ENCODE data around the gene POGK. TPM values are rescaled to one million over a fixed set of nuclear protein-coding genes. Genes with fewer than 3 reads are reported as not detected.
A peak's percentile ranks its signal among the peaks of the same experiment; 100 is the strongest.

POGK gene
- 29.0 TPM for polyA plus RNA-seq (2013)

DNA sequence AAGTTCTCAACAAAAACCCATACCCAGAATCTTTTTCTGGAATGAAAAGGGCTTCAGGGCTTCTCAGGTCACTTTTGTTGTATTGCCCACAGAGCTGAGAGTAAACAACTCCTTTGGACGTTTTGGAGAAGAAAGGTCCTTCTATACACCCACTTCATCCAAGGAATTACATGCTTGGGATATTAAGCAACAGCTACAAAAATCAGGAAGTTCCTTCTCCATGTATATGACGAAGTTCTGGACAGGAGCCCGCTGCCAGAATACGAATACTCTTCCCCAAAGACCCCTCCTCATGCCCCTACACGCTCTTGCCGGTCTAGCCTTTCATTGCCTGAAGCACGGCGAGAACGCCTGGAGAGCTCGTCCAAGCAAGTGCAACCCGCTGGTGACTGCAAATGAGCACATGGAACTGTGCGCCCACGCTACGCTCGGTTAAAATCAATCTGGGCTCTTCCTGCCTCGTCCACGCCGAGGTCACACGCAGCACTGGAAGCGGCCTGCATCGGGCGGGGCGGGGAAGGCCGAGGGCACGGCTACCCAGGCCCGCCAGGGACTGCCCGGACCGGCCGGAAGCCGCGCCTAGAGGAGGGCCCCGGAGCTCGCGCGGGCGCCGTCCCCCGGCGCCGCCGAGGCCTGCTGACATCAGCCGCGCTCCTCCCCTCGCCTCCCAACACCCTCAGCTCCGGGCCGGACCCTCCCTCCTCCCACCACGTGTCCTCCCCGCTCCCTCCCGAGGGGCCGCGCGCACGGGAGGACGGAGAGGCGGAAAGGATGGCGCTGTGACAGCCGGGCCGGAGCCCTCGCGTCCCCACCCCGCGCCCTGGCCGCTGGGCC is at the start of gene POGK:
TSS of gene POGK (plus strand) at position 710 of the 834 bp plus-strand sequence. CDS start 1,482 bp downstream, outside the sequence.
- H3K27me3 ChIP-seq (replicated peaks in 2 of 5; ENCODE audit: control insufficient read depth in 4 of 5, insufficient read depth in 5 of 5, low read length in 4 of 5), result no peaks in the 10 kb centered on the region
- H3K27ac ChIP-seq (ENCODE audit: insufficient read depth in 1 of 2, low read depth in 1 of 2, low read length in 2 of 2, poor library complexity in 1 of 2, severe bottlenecking in 2 of 2), result peak within 1 kb of the TSS; percentile 6 to 73
- ChIA-PET CTCF (interaction anchor here (1.0 to 1.8 kb wide), 4 partner anchors 8 to 38 kb away, joined by 3 to 4 read pairs (median 4); partner anchors contain the start of gene TADA1), POLR2A (interaction anchor here (0.6 kb wide), 1 partner anchor 37 kb away, joined by 3 read pairs; the partner anchor contains the start of gene TADA1)
- DNase-seq, result peak; percentile 82 to 93 (median 91)
- no peaks in the 10 kb centered on the region for H3K9me3 ChIP-seq (ENCODE audit: control extremely low read depth in 1 of 5, control insufficient read depth in 4 of 5, insufficient read depth in 2 of 5, low read depth in 1 of 5, low read length in 4 of 5)
- peaks cover 9 to 29% (median 19%) of the 10 kb centered on the region in 4 experiments for H3K4me1 ChIP-seq (ENCODE audit: control extremely low read depth in 1 of 4, control insufficient read depth in 4 of 4, insufficient read depth in 4 of 4, low read length in 3 of 4)
- H3K36me3 ChIP-seq (ENCODE audit: control insufficient read depth in 4 of 4, insufficient read depth in 4 of 4, low read length in 3 of 4), result peaks cover 11 to 31% (median 23%) of the 10 kb centered on the region in 4 experiments
- H3K4me3 ChIP-seq (ENCODE audit: control insufficient read depth in 1 of 7, extremely low read depth in 1 of 7, insufficient read depth in 4 of 7, low read depth in 2 of 7, low read length in 6 of 7), result peak within 1 kb of the TSS; percentile 50 to 87 (median 73)
- 0% methylated on average over 42 of the region's 63 CpGs for WGBS (ENCODE audit: insufficient coverage)

GRCh38 chr1:166796620-166797236 is 42.5 kb upstream of the POGK start:
- Histone ChIP-seq H3K36me3 (ENCODE audit: control insufficient read depth in 4 of 4, insufficient read depth in 4 of 4, low read length in 3 of 4) (no peaks in the 10 kb centered on the region), H3K9me3 (ENCODE audit: control extremely low read depth in 1 of 5, control insufficient read depth in 4 of 5, insufficient read depth in 2 of 5, low read depth in 1 of 5, low read length in 4 of 5) (no peaks in the 10 kb centered on the region), H3K27me3 (replicated peaks in 2 of 5; ENCODE audit: control insufficient read depth in 4 of 5, insufficient read depth in 5 of 5, low read length in 4 of 5) (no peaks in the 10 kb centered on the region), H3K27ac (ENCODE audit: insufficient read depth in 1 of 2, low read depth in 1 of 2, low read length in 2 of 2, poor library complexity in 1 of 2, severe bottlenecking in 2 of 2) (no peak overlapping the region), H3K4me1 (ENCODE audit: control extremely low read depth in 1 of 4, control insufficient read depth in 4 of 4, insufficient read depth in 4 of 4, low read length in 3 of 4) (no peaks in the 10 kb centered on the region), H3K4me3 (ENCODE audit: control insufficient read depth in 1 of 7, extremely low read depth in 1 of 7, insufficient read depth in 4 of 7, low read depth in 2 of 7, low read length in 6 of 7) (no peak overlapping the region)
- CTCF ChIA-PET, result no interaction called here
- no peak for DNase-seq
- POLR2A ChIA-PET, result interaction anchor here (0.7 kb wide), 1 partner anchor 1317 kb away, joined by 4 read pairs; no protein-coding TSS in a partner anchor
- WGBS (ENCODE audit: insufficient coverage), result 97% methylated on average over 23 of the region's 23 CpGs

DNA sequence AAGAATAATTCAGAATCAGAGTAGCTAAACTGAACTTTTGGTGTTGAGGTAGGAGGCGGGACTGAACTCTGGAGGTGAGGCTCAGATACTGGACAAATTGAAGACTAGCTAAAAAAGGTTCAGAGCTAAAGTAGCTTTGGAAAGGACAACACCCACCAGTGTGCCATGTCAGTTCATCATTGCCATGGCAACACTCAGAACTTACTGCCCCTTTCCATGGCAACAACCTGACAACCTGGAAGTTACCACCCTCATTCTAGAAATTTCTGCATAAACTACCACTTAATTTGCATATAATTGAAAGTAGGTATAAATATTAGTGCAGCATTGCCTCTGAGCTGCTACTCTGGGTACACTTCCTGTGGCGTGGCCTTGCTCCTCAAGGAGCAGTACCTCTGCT is 30.3 kb upstream of the POGK start:
- no peak for DNase-seq
- Histone ChIP-seq H3K4me3 (ENCODE audit: control insufficient read depth in 1 of 7, extremely low read depth in 1 of 7, insufficient read depth in 4 of 7, low read depth in 2 of 7, low read length in 6 of 7) (no peak overlapping the region), H3K27me3 (replicated peaks in 2 of 5; ENCODE audit: control insufficient read depth in 4 of 5, insufficient read depth in 5 of 5, low read length in 4 of 5) (no peaks in the 10 kb centered on the region), H3K27ac (ENCODE audit: insufficient read depth in 1 of 2, low read depth in 1 of 2, low read length in 2 of 2, poor library complexity in 1 of 2, severe bottlenecking in 2 of 2) (no peak overlapping the region), H3K4me1 (ENCODE audit: control extremely low read depth in 1 of 4, control insufficient read depth in 4 of 4, insufficient read depth in 4 of 4, low read length in 3 of 4) (no peaks in the 10 kb centered on the region), H3K9me3 (ENCODE audit: control extremely low read depth in 1 of 5, control insufficient read depth in 4 of 5, insufficient read depth in 2 of 5, low read depth in 1 of 5, low read length in 4 of 5) (no peaks in the 10 kb centered on the region), H3K36me3 (ENCODE audit: control insufficient read depth in 4 of 4, insufficient read depth in 4 of 4, low read length in 3 of 4) (no peaks in the 10 kb centered on the region)
- 90% methylated on average over 2 of the region's 2 CpGs for WGBS (ENCODE audit: insufficient coverage)
- ChIA-PET CTCF (no interaction called here), POLR2A (no interaction called here)

DNA sequence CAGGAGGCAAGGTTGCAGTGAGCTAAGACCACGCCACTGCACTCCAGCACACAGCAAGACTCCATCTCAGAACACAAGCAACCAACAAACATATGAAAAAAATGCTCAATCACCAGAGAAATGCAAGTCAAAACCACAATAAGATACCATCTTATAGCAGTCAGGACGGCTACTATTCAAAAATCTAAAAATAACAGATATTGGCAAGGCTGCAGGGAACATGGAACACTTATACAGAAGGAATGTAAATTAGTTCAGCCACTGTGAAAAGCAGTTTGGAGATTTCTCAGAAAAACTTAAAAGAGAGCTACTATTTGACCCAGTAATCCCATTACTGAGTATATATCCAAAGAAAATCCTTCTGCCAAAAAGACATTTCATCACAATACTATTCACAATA is 27.6 kb upstream of the POGK start:
- Histone ChIP-seq H3K4me3 (ENCODE audit: control insufficient read depth in 1 of 7, extremely low read depth in 1 of 7, insufficient read depth in 4 of 7, low read depth in 2 of 7, low read length in 6 of 7) (no peak overlapping the region), H3K36me3 (ENCODE audit: control insufficient read depth in 4 of 4, insufficient read depth in 4 of 4, low read length in 3 of 4) (no peaks in the 10 kb centered on the region), H3K4me1 (ENCODE audit: control extremely low read depth in 1 of 4, control insufficient read depth in 4 of 4, insufficient read depth in 4 of 4, low read length in 3 of 4) (no peaks in the 10 kb centered on the region), H3K9me3 (ENCODE audit: control extremely low read depth in 1 of 5, control insufficient read depth in 4 of 5, insufficient read depth in 2 of 5, low read depth in 1 of 5, low read length in 4 of 5) (peaks cover 0 to 2% (median 0%) of the 10 kb centered on the region in 5 experiments), H3K27ac (ENCODE audit: insufficient read depth in 1 of 2, low read depth in 1 of 2, low read length in 2 of 2, poor library complexity in 1 of 2, severe bottlenecking in 2 of 2) (no peak overlapping the region), H3K27me3 (replicated peaks in 2 of 5; ENCODE audit: control insufficient read depth in 4 of 5, insufficient read depth in 5 of 5, low read length in 4 of 5) (no peaks in the 10 kb centered on the region)
- POLR2A ChIA-PET, result no interaction called here
- WGBS (ENCODE audit: insufficient coverage), result 0% methylated on average over 1 of the region's 2 CpGs
- CTCF ChIA-PET, result no interaction called here
- DNase-seq, result peak in 2 of 3 donors; percentile 5 to 17

- Histone ChIP-seq H3K27me3 (replicated peaks in 2 of 5; ENCODE audit: control insufficient read depth in 4 of 5, insufficient read depth in 5 of 5, low read length in 4 of 5) (no peaks in the 10 kb centered on the region), H3K36me3 (ENCODE audit: control insufficient read depth in 4 of 4, insufficient read depth in 4 of 4, low read length in 3 of 4) (no peaks in the 10 kb centered on the region), H3K4me3 (ENCODE audit: control insufficient read depth in 1 of 7, extremely low read depth in 1 of 7, insufficient read depth in 4 of 7, low read depth in 2 of 7, low read length in 6 of 7) (no peak overlapping the region), H3K27ac (ENCODE audit: insufficient read depth in 1 of 2, low read depth in 1 of 2, low read length in 2 of 2, poor library complexity in 1 of 2, severe bottlenecking in 2 of 2) (no peak overlapping the region), H3K4me1 (ENCODE audit: control extremely low read depth in 1 of 4, control insufficient read depth in 4 of 4, insufficient read depth in 4 of 4, low read length in 3 of 4) (no peaks in the 10 kb centered on the region), H3K9me3 (ENCODE audit: control extremely low read depth in 1 of 5, control insufficient read depth in 4 of 5, insufficient read depth in 2 of 5, low read depth in 1 of 5, low read length in 4 of 5) (peaks cover 0 to 2% (median 0%) of the 10 kb centered on the region in 5 experiments)
- 100% methylated on average over 1 of the region's 2 CpGs for WGBS (ENCODE audit: insufficient coverage)
- ChIA-PET CTCF (interaction anchor here (0.6 to 2.6 kb wide), 14 partner anchors 10 to 890 kb away, joined by 3 to 9 read pairs (median 3); no protein-coding TSS in a partner anchor), POLR2A (interaction anchor here (0.8 kb wide), 1 partner anchor 154 kb away, joined by 3 read pairs; no protein-coding TSS in a partner anchor)
- peak in 2 of 3 donors; percentile 1 to 13 for DNase-seq
These were observed 25.6 kb upstream of the POGK start for GRCh38 chr1:166813508-166814223.

DNA sequence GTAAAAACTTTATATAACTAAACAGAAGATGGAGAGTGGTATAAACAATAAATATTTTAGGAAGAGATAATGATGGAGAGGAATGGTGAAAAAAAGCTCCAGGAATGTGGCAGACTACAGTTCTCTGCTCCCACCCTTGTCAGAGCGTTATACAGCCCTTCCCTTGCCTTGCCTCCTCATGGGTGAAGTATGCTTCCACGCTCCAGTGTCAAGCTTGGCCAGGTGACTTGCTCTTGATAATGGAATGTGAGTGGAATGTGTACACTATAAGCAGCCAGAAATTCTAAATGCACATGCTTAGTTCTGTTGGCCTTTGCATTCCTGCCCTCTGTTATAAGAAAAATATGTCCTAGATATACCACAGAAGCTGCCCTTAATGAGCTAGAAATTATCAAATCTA is 24.7 kb upstream of the POGK start:
- no peak overlapping the region for H3K27ac ChIP-seq (ENCODE audit: insufficient read depth in 1 of 2, low read depth in 1 of 2, low read length in 2 of 2, poor library complexity in 1 of 2, severe bottlenecking in 2 of 2)
- CTCF ChIA-PET, result interaction anchor here (0.9 to 2.6 kb wide), 9 partner anchors 11 to 889 kb away, joined by 3 to 9 read pairs (median 4); no protein-coding TSS in a partner anchor
- DNase-seq, result no peak
- POLR2A ChIA-PET, result interaction anchor here (0.8 kb wide), 1 partner anchor 155 kb away, joined by 3 read pairs; no protein-coding TSS in a partner anchor
- H3K4me1 ChIP-seq (ENCODE audit: control extremely low read depth in 1 of 4, control insufficient read depth in 4 of 4, insufficient read depth in 4 of 4, low read length in 3 of 4), result no peaks in the 10 kb centered on the region
- no peaks in the 10 kb centered on the region for H3K27me3 ChIP-seq (replicated peaks in 2 of 5; ENCODE audit: control insufficient read depth in 4 of 5, insufficient read depth in 5 of 5, low read length in 4 of 5)
- H3K36me3 ChIP-seq (ENCODE audit: control insufficient read depth in 4 of 4, insufficient read depth in 4 of 4, low read length in 3 of 4), result no peaks in the 10 kb centered on the region
- H3K9me3 ChIP-seq (ENCODE audit: control extremely low read depth in 1 of 5, control insufficient read depth in 4 of 5, insufficient read depth in 2 of 5, low read depth in 1 of 5, low read length in 4 of 5), result peaks cover 0 to 2% (median 2%) of the 10 kb centered on the region in 5 experiments
- no peak overlapping the region for H3K4me3 ChIP-seq (ENCODE audit: control insufficient read depth in 1 of 7, extremely low read depth in 1 of 7, insufficient read depth in 4 of 7, low read depth in 2 of 7, low read length in 6 of 7)
- WGBS (ENCODE audit: insufficient coverage), result no CpG with 5 or more reads among the region's 2 CpGs

Data from common myeloid progenitor, CD34-positive (primary cell).